CD14-positive monocyte (primary cell): ENCODE data around the gene NUP210. TPM values are rescaled to one million over a fixed set of nuclear protein-coding genes. Genes with fewer than 3 reads are reported as not detected.

Source experiments
- DNase-seq, 3 donors: peaks; one replicate each; pipeline ENCODE4 v3.0.0-alpha.2; 2011 to 2022
- H2AFZ ChIP-seq: 2 replicates; pipeline ENCODE4 v1.6.0; 2012; ENCODE audit warnings: mild to moderate bottlenecking, low read depth, low read length, inconsistent platforms; ENCODE audit not compliant: insufficient read depth, poor library complexity, severe bottlenecking
- H3K27ac ChIP-seq, 2 donors: 1 replicate in 1 of 2; 2 replicates in 1 of 2; pipeline ENCODE4 v1.5.1; 2012 to 2013; ENCODE audit warnings: low read length in 2 of 2, control low read depth in 1 of 2, inconsistent platforms in 1 of 2, low read depth in 1 of 2, mild to moderate bottlenecking in 1 of 2
- H3K27me3 ChIP-seq, 2 donors: one replicate each; pipeline versions ENCODE4 v1.6.0 to v1.6.1; 2011 to 2013; ENCODE audit warnings: low read length in 2 of 2; ENCODE audit not compliant: control insufficient read depth in 2 of 2, insufficient read depth in 2 of 2
- H3K36me3 ChIP-seq, 2 donors: replicated peaks in 1 of 2; 1 replicate in 1 of 2; 2 replicates in 1 of 2; pipeline versions ENCODE4 v1.5.1 to v1.6.1; 2012 to 2013; ENCODE audit warnings: low read length in 2 of 2, control low read depth in 1 of 2, inconsistent platforms in 1 of 2, mild to moderate bottlenecking in 1 of 2; ENCODE audit not compliant: insufficient read depth in 2 of 2, control insufficient read depth in 1 of 2
- H3K4me1 ChIP-seq, 2 donors: 1 replicate in 1 of 2; 2 replicates in 1 of 2; pipeline versions ENCODE4 v1.5.1 to v1.6.1; 2012 to 2013; ENCODE audit warnings: low read length in 2 of 2, control low read depth in 1 of 2, inconsistent platforms in 1 of 2, mild to moderate bottlenecking in 1 of 2, moderate library complexity in 1 of 2; ENCODE audit not compliant: insufficient read depth in 2 of 2, control insufficient read depth in 1 of 2
- H3K4me2 ChIP-seq: replicated peaks from 2 replicates; pipeline ENCODE3; 2012; ENCODE audit warnings: low read length, moderate library complexity, mild to moderate bottlenecking; ENCODE audit not compliant: poor library complexity, severe bottlenecking; ENCODE audit errors: extremely low read depth
- H3K4me3 ChIP-seq, 3 experiments: fragments of 200-600 bp in 1 of 3; sonication (generic) in 1 of 3; replicated peaks in 1 of 3; 1 replicate in 2 of 3; 2 replicates in 1 of 3; pipeline ENCODE4 v1.5.1; 2011 to 2013; ENCODE audit warnings: low read length in 3 of 3, mild to moderate bottlenecking in 3 of 3, control low read depth in 2 of 3, low read depth in 2 of 3, inconsistent platforms in 1 of 3, moderate library complexity in 1 of 3
- H3K79me2 ChIP-seq: 2 replicates; pipeline ENCODE4 v1.6.0; 2012; ENCODE audit warnings: mild to moderate bottlenecking, control low read depth, inconsistent platforms, low read length, moderate library complexity; ENCODE audit not compliant: insufficient read depth
- H3K9ac ChIP-seq: 2 replicates; pipeline ENCODE4 v1.6.0; 2017; ENCODE audit warnings: low read length, mild to moderate bottlenecking; ENCODE audit not compliant: insufficient read depth, poor library complexity, severe bottlenecking
- H3K9me3 ChIP-seq, 2 donors: replicated peaks in 1 of 2; 1 replicate in 1 of 2; 2 replicates in 1 of 2; pipeline versions ENCODE4 v1.5.1 to v1.6.1; 2012 to 2013; ENCODE audit warnings: low read length in 2 of 2, control low read depth in 1 of 2; ENCODE audit not compliant: control insufficient read depth in 1 of 2, insufficient read depth in 1 of 2
- H4K20me1 ChIP-seq: 2 replicates; pipeline ENCODE4 v1.6.0; 2012; ENCODE audit warnings: mild to moderate bottlenecking, low read length, control low read depth, moderate library complexity; ENCODE audit not compliant: insufficient read depth
- H3K27ac Mint-ChIP-seq, 7 donors: one replicate each; pipeline ENCODE4 v1.8.0; 2020; ENCODE audit warnings: mild to moderate bottlenecking in 7 of 7, mixed read lengths in 7 of 7, moderate library complexity in 6 of 7, inconsistent platforms in 2 of 7
- H3K27me3 Mint-ChIP-seq, 3 donors: one replicate each; pipeline ENCODE4 v1.8.0; 2021 to 2022; ENCODE audit warnings: low read depth in 3 of 3, mild to moderate bottlenecking in 3 of 3, mixed read lengths in 3 of 3, moderate library complexity in 3 of 3, inconsistent platforms in 1 of 3
- H3K36me3 Mint-ChIP-seq, 2 donors: one replicate each; pipeline ENCODE4 v1.8.0; 2020; ENCODE audit warnings: mixed read lengths in 2 of 2, inconsistent platforms in 1 of 2, mild to moderate bottlenecking in 1 of 2
- H3K4me1 Mint-ChIP-seq: one replicate; pipeline ENCODE4 v1.8.0; 2020; ENCODE audit warnings: mild to moderate bottlenecking, mixed read lengths
- H3K4me3 Mint-ChIP-seq, 2 donors: one replicate each; pipeline ENCODE4 v1.8.0; 2020; ENCODE audit warnings: mild to moderate bottlenecking in 2 of 2, mixed read lengths in 2 of 2, moderate library complexity in 1 of 2
- H3K9me3 Mint-ChIP-seq, 7 donors: one replicate each; pipeline ENCODE4 v1.8.0; 2020 to 2022; ENCODE audit warnings: mixed read lengths in 7 of 7, mild to moderate bottlenecking in 6 of 7, moderate library complexity in 6 of 7, inconsistent platforms in 2 of 7
- CTCF ChIP-seq: fragments of 200-600 bp; IDR thresholded peaks from one replicate; pipeline ENCODE4 v1.8.0; 2022; ENCODE audit warnings: antibody characterized with exemption, mild to moderate bottlenecking
- WGBS: methylation state at CpG from one replicate; pipeline ENCODE4 v1.1.5; 2013; ENCODE audit warnings: missing lambda C conversion rate; ENCODE audit not compliant: insufficient coverage; 5-methylcytosine and 5-hydroxymethylcytosine counted together
- intact Hi-C, 2 donors: fragments of 100-400 bp; cut with micrococcal nuclease; formaldehyde crosslinking; loops; one replicate each; pipeline versions ENCODE4 v1.15.0 to v1.15.1; 2023
- polyA plus RNA-seq, 3 donors: library from polyadenylated mRNA; depleted of rRNA in 1 of 3; unstranded in 2 of 3; stranded (reverse) in 1 of 3; fragments of 300-500 nt in 2 of 3; fragments of >200 nt in 1 of 3; fragmentation: Illumina TruSeq in 2 of 3; gene quantifications; 1 replicate in 2 of 3; 2 replicates in 1 of 3; pipeline ENCODE4 v1.2.3, GENCODE V29; 2012 to 2021

The NUP210 gene
- polyA plus RNA-seq, 3 donors, result 7.9 to 43.5 (median 13.0) TPM

- Histone ChIP-seq H3K9me3 (no peaks in the 10 kb centered on the region), H3K4me3 (no peak overlapping the region), H3K36me3 (peaks cover 86 to 96% of the 10 kb centered on the region in 2 donors), H4K20me1 (peaks cover 4% of the 10 kb centered on the region), H3K9ac (no peak overlapping the region), H3K79me2 (no peaks in the 10 kb centered on the region), H3K4me1 (no peaks in the 10 kb centered on the region), H2AFZ (no peak overlapping the region), H3K27ac (no peak overlapping the region), H3K4me2 (no peak overlapping the region), H3K27me3 (no peaks in the 10 kb centered on the region)
- intact Hi-C loops, result no loop called here
- no peak for TF ChIP-seq CTCF
- Mint-ChIP-seq H3K36me3 (peaks cover 66 to 80% of the 10 kb centered on the region in 2 donors), H3K9me3 (no peaks in the 10 kb centered on the region), H3K27ac (peak overlapping the region in 3 of 7 donors; percentile 21 to 59 (median 58)), H3K4me3 (no peak overlapping the region), H3K27me3 (peaks cover 0 to 3% (median 0%) of the 10 kb centered on the region in 3 donors), H3K4me1 (no peaks in the 10 kb centered on the region)
- DNase-seq, result no peak
- 100% methylated on average over 3 of the region's 12 CpGs for WGBS
Observed at GRCh38 chr3:13364602-13365271, 55.4 kb downstream of the NUP210 start.

GRCh38 chr3:13362551-13362950, 57.6 kb downstream of the NUP210 start:
- no peaks in the 10 kb centered on the region for H3K9me3 ChIP-seq
- no peak overlapping the region for H3K9ac ChIP-seq
- H3K4me2 ChIP-seq, result no peak overlapping the region
- Mint-ChIP-seq H3K36me3 (peaks cover 84 to 99% of the 10 kb centered on the region in 2 donors), H3K27me3 (peaks cover 0 to 3% (median 0%) of the 10 kb centered on the region in 3 donors), H3K9me3 (no peaks in the 10 kb centered on the region), H3K27ac (peak overlapping the region in 4 of 7 donors; percentile 17 to 82 (median 43)), H3K4me1 (no peaks in the 10 kb centered on the region), H3K4me3 (no peak overlapping the region)
- 97% methylated on average over 4 of the region's 8 CpGs for WGBS
- H2AFZ ChIP-seq, result no peak overlapping the region
- no peak for TF ChIP-seq CTCF
- peaks cover 90 to 96% of the 10 kb centered on the region in 2 donors for H3K36me3 ChIP-seq
- intact Hi-C loops, result no loop called here
- no peak for DNase-seq
- H3K27ac ChIP-seq, result peak overlapping the region in 1 of 2 donors; percentile 33
- no peaks in the 10 kb centered on the region for H3K27me3 ChIP-seq
- H3K79me2 ChIP-seq, result no peaks in the 10 kb centered on the region
- H3K4me1 ChIP-seq, result no peaks in the 10 kb centered on the region
- no peak overlapping the region for H3K4me3 ChIP-seq
- H4K20me1 ChIP-seq, result peaks cover 4% of the 10 kb centered on the region
